SK-N-SH (cell line): Measurements from ENCODE around the gene TCFL5.

ENCODE experiments used
- CHD2 ChIP-seq: fragments of 150-350 bp; IDR thresholded peaks from 2 replicates; pipeline ENCODE4 v1.6.1; 2018; ENCODE audit warnings: low read length; ENCODE audit not compliant: partially characterized antibody
- CTCF ChIP-seq: fragments of 200-600 bp; sonication (generic); IDR thresholded peaks from 2 replicates; pipeline ENCODE4 v1.6.1; 2017; ENCODE audit warnings: antibody characterized with exemption, mild to moderate bottlenecking, moderate library complexity
- EP300 ChIP-seq, 2 experiments: IDR thresholded peaks; 2 replicates each; pipeline versions ENCODE4 v1.4.0 to v1.6.1; 2012; ENCODE audit warnings: borderline replicate concordance in 1 of 2, low read depth in 1 of 2, low read length in 1 of 2
- JUND ChIP-seq: IDR thresholded peaks from 2 replicates; pipeline ENCODE4 v1.4.0; 2012
- MAX ChIP-seq: IDR thresholded peaks from 2 replicates; pipeline ENCODE4 v1.4.0; 2012; ENCODE audit warnings: low read depth
- MXI1 ChIP-seq: IDR thresholded peaks from 2 replicates; pipeline ENCODE4 v1.6.1; 2012; ENCODE audit warnings: mild to moderate bottlenecking, low read depth, low read length, improper control_type of control experiment
- NRF1 ChIP-seq: IDR thresholded peaks from 2 replicates; pipeline ENCODE4 v1.6.1; 2012; ENCODE audit warnings: low read depth, mild to moderate bottlenecking, low read length
- POLR2AphosphoS5 ChIP-seq: IDR thresholded peaks from 2 replicates; pipeline ENCODE4 v1.6.1; 2012; ENCODE audit warnings: low read depth, low read length
- REST ChIP-seq: IDR thresholded peaks from 2 replicates; pipeline ENCODE4 v1.6.1; 2012; ENCODE audit warnings: mild to moderate bottlenecking, low read depth, low read length, moderate library complexity
- RFX5 ChIP-seq: IDR thresholded peaks from 2 replicates; pipeline ENCODE4 v1.6.1; 2012; ENCODE audit warnings: mild to moderate bottlenecking, improper control_type of control experiment, low read length
- YY1 ChIP-seq: IDR thresholded peaks from 2 replicates; pipeline ENCODE4 v1.4.0; 2012; ENCODE audit warnings: low read depth, mild to moderate bottlenecking
- TF ChIP-seq, protein P1 (sequence below): fragments of 150-350 bp; IDR thresholded peaks from 2 replicates; pipeline ENCODE4 v1.6.1; 2017; ENCODE audit warnings: antibody characterized with exemption, low read length, low read depth, borderline replicate concordance
- TF ChIP-seq, protein P2 (sequence below): fragments of 150-350 bp; IDR thresholded peaks from 2 replicates; pipeline ENCODE4 v1.6.1; 2016; ENCODE audit warnings: mild to moderate bottlenecking, low read depth, low read length

GRCh38 chr20:62813588-62813987 is 48.0 kb downstream of the TCFL5 start:
- TF ChIP-seq YY1 (no peak), REST (no peak), CTCF (no peak), JUND (no peak), POLR2AphosphoS5 (no peak), EP300 (IDR thresholded peaks at IDR 0.05; ENCODE audit: borderline replicate concordance in 1 of 2, low read depth in 1 of 2, low read length in 1 of 2) (no peak), NRF1 (no peak), MAX (no peak), RFX5 (no peak), CHD2 (no peak), MXI1 (no peak)
- TF ChIP-seq, protein P1, sequence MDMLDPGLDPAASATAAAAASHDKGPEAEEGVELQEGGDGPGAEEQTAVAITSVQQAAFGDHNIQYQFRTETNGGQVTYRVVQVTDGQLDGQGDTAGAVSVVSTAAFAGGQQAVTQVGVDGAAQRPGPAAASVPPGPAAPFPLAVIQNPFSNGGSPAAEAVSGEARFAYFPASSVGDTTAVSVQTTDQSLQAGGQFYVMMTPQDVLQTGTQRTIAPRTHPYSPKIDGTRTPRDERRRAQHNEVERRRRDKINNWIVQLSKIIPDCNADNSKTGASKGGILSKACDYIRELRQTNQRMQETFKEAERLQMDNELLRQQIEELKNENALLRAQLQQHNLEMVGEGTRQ = no peak
- TF ChIP-seq, protein P2, sequence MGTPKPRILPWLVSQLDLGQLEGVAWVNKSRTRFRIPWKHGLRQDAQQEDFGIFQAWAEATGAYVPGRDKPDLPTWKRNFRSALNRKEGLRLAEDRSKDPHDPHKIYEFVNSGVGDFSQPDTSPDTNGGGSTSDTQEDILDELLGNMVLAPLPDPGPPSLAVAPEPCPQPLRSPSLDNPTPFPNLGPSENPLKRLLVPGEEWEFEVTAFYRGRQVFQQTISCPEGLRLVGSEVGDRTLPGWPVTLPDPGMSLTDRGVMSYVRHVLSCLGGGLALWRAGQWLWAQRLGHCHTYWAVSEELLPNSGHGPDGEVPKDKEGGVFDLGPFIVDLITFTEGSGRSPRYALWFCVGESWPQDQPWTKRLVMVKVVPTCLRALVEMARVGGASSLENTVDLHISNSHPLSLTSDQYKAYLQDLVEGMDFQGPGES = no peak
